Cerebellar nuclear complex (tissue), 1 donor: ENCODE data around the gene TRAPPC2B.

Source experiments
- DNase-seq, 2 experiments: peaks; one replicate each; lab custom pipeline; 2025; lab: John Stamatoyannopoulos, UW

The TRAPPC2B gene

DNA sequence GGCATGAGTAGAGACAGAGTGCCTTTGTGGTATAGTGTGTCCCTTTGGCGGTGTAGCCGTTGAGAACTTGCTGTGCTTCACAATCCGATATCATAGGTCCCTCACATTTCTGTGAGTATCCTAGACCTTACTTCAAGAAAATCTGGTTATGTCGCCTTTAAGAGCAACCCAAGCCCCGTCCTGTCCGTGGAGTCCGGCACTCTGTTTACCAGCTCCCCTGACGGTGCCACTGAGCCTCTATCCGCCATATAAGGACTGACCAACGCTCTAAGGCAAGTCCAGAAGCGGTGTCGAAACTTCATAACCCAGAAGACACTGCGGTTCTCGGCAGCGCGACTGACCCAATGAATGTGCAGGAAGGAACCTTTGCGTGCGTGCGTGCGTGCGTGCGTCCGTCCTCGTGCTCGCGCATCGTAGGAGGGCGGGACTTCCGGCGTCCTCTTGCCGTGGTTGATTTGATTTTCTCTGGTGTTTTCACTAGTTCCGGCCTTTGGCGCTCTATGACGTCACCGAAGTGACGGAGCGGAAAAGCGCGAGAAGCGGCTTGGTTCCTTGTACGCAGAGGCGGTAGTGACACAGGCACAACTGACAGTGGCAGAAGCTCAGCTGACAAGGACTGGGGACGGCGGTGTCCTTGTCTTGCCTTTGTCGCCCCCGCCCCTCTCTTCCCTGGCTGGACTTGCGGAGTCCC is at the start of gene TRAPPC2B, which contains the start of gene ZNF547:
TRAPPC2B (plus strand) TSS at position 555 of the 691 bp plus-strand sequence. CDS start 1,283 bp downstream, outside the sequence.
ZNF547 (plus strand) TSS at position 555 of the 691 bp plus-strand sequence. CDS start 5,005 bp downstream, outside the sequence.
- peak; percentile 85 to 96 for DNase-seq

- DNase-seq = no peak
Observed at GRCh38 chr19:57314146-57314545, 49.2 kb upstream of the TRAPPC2B start.

DNA sequence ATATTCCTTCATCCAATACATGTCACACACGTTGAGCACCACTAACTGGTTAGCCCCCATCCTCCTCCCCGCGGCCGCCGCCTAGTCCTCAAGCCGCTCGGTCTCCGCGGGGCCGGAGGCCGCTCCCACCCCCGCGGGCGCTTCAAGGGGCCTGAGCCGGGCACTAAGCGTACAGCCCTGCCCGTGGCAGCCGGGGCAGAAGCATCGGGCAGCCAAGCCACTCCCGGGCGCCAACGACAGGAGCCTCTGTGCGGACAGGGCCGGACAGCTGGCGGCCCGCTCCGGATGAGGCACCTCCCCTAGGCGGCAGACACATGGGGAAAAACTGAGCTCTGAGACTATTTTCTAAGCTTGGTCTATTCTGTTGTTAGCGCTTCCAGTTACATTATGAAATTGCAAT is 45.8 kb upstream of the TRAPPC2B start:
- DNase-seq = no peak

- no peak for DNase-seq
Observed at GRCh38 chr19:57319869-57320179, 43.5 kb upstream of the TRAPPC2B start.

DNA sequence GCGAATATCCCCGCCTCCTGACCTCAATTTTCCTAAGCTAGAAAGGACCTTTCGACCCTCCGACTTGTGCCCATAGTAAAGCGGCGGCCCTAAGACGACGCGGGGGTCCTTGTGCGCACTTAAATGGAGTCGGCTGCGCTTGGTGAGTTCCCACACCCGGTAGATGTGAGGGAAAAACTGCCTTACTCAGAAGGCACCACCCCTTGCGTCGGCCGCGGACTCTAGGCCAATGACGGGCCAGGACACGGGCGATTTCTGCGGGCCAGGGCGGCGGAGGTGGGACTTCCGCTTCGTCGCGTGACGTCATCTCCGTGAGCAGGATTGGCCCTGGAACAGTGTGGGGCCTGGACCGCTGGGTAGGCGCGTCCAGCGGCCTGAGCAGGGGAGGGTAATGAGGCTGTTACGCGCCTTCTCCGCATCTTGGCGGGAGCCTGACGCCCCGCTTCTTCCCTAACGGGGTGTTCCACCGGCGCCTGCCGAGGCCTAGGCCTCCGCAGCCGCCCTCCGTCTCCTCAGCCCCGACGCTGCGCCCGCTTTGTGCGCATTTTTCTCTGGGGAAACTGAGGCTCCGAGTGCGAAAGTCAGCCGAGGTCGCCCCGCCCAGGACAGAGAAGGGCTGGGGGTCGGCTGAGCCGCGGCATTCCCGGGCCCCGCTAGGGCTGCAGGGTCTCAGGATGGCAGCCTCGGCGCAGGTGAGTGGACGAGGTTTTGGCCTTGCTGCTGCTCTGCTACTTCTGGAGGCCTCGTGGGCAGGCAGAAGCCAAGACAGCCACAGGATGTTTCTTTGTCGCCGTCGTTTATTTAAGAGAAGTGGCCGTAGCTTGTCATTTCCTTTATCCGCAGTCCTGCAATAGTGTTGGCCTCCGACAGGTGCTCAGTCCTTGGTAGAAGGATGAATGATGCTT is 42.9 kb upstream of the TRAPPC2B start, which contains the start of gene ZNF543:
ZNF543 (plus strand) TSS at position 293 of the 905 bp plus-strand sequence; CDS start at position 675, 382 bp downstream.
- DNase-seq = peak; percentile 86 to 88

DNA sequence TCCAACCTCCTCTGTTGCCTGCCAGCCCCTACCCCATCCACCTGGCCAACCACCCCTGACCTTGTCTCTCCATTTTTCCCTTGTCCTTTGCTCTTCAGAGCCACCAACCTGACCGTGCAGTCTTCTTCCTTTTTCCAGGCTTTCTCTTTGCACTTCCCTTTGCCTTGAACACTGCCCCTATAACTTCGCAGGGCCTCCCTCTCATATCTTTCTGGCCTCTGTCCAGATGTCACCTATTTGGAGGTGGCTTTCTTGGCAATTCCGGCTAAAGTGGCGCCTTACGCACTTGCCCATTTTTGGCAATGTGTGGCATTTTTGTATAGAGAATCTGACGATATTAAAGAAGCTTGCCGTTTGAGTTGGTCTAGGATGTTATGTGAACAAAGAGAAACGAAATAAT is 42.2 kb upstream of the TRAPPC2B start:
- no peak for DNase-seq

- DNase-seq = no peak
Observed at GRCh38 chr19:57321751-57322150, 41.6 kb upstream of the TRAPPC2B start.

DNA sequence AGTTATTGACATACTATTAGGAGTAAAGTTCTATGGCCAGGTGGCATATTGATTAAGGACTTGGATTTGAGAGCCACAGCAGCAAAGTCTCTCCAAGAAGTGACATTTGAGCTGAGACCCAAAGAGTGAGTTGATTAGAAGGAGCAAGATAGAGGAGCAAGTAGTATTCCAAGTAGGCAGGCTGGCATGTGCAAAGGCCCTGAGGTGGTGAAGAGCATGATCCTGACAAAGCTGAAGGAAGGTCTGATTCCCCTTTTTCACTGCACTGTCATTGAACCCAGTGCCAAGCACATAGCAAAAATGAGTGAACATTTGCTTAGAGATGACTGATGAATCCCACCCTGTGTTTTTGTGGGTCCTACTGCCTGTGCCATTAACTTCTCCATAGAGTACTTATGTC is 38.4 kb upstream of the TRAPPC2B start:
- no peak for DNase-seq

GRCh38 chr19:57327993-57328392 is 35.4 kb upstream of the TRAPPC2B start:
- no peak for DNase-seq

DNA sequence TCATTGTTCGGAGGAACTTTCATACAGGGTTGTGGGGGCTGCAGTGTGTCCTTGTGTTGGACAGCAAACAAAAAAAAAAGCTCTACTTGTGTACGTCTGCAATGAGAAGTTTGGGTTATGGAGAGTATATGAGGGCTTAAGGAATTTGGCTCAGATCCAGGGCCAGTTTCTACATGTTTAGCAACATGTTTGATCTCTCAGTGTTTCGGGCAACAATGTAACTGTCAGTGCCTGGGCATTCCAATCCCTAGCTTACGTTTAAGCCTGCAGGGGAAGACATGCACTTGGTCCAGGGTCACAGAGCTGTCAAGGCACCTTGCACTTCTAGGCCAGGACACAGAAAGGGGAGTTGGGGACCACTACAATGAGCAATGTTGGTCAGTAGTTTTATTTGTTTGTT is 29.2 kb upstream of the TRAPPC2B start:
- DNase-seq = no peak

GRCh38 chr19:57338877-57339276 is 24.5 kb upstream of the TRAPPC2B start:
- no peak for DNase-seq

- no peak for DNase-seq
Observed at GRCh38 chr19:57342582-57342981, 20.8 kb upstream of the TRAPPC2B start.

DNA sequence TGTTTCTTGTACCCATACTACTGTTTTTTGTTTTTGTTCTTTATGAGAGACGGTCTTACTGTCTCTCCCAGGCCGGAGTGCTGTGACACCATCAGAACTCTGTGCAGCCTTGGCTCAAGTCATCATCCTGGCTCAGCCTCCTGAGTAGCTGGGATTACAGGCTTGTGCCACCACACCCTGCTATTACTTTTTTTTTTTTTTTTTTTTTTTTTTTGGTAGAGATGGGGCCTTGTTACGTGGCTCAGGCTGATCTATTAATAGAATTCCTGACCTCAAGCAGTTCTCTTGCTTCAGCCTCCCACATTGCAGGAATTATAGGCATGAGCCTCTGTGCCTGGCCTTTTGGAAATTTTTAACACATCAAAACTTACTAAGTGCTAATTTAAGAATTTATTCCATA is 15.2 kb upstream of the TRAPPC2B start:
- DNase-seq = no peak

- DNase-seq = peak; percentile 90 to 95
Observed at GRCh38 chr19:57350877-57351805, 12.2 kb upstream of the TRAPPC2B start, which contains the start of gene ZNF304. ZNF304 (plus strand) TSS chr19:57351271; CDS start chr19:57351665, 394 bp downstream.

- no peak for DNase-seq
Observed at GRCh38 chr19:57351867-57352266, 11.5 kb upstream of the TRAPPC2B start.

DNA sequence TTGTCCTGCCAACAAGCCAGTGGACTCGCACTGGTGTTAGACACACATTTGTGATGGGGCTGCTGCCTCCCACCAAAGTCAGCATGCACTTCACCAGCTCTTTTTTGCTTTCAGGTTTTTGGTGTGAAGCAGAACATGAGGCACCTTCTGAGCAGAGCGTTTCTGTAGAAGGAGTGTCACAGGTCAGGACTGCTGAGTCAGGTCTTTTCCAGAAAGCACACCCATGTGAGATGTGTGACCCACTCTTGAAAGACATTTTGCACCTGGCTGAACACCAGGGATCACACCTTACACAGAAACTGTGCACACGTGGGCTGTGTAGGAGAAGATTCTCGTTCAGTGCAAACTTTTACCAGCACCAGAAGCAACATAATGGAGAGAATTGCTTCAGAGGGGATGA is 7.4 kb upstream of the TRAPPC2B start:
- DNase-seq = no peak

- no peak for DNase-seq
Observed at GRCh38 chr19:57357406-57357805, 5.9 kb upstream of the TRAPPC2B start.

DNA sequence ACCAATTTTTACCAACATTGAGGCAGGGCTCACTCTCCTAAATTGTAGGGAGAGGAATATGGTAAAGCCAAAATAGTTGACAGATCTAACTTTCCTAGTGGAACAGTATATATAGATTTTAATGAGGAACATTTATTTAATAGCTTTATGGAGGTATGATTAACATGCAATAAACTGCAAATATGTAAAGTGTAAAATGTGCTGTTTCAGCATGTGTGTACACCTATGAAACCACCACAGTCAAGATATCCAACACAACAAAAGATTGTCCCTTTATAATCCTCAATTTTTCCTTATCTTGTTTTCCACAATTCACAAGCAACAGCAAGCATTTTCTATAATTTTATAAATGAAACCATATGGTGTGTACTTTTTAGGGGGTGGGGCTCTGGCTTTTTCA is 4.1 kb upstream of the TRAPPC2B start:
- no peak for DNase-seq

GRCh38 chr19:57362419-57362818 is 932 bp upstream of the TRAPPC2B start:
- no peak for DNase-seq

GRCh38 chr19:57363688-57364181 is 384 bp downstream of the TRAPPC2B start:
- DNase-seq = no peak

- DNase-seq = no peak
Observed at GRCh38 chr19:57366776-57367175, 3.4 kb downstream of the TRAPPC2B start.

DNA sequence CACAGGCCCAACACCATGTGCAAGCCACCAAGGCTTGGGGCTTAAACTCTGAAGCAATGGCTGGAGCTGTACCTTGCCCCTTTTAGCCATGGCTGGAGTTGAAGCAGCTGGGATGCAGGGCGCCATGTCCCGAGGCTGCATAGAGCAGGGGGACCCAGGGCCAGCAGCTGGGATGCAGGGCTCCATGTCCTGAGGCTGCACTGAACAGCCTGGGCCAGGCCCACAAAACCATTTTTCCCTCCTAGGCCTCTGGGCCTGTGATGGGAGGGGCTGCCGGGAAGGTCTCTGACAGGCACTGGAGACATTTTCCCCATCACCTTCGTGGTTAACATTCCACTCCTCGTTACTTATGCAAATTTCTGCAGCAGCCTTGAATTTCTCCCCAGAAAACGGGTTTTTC is 10.8 kb downstream of the TRAPPC2B start:
- DNase-seq = no peak
